HepG2 (cell line): ENCODE measurements around the gene ANKZF1. TPM values are rescaled to one million over a fixed set of nuclear protein-coding genes. Genes with fewer than 3 reads are reported as not detected.

ENCODE experiments used
- ATAC-seq: fragments of 200-7000 bp; cut with Tn5 transposase; 3 replicates; pipeline ENCODE4 v1.9.1; 2020; ENCODE audit warnings: mild to moderate bottlenecking, moderate library complexity
- BruUV-seq: library from RNA; stranded (reverse); fragments of 400-500 nt; replicated peaks from 2 replicates; lab custom pipeline; 2021; lab: Mats Ljungman, UMichigan
- CTCF ChIA-PET: fragments of 300-600 bp; formaldehyde crosslinking; extraction: SDS; loops from one replicate; lab custom pipeline; 2021; ENCODE audit warnings: low total read pairs, inconsistent platforms, low intra/inter-chr PET ratio; lab: Yijun Ruan, JAX
- POLR2A ChIA-PET: fragments of 350-600 bp; sonication (Branson Sonifier 250); formaldehyde crosslinking; loops from one replicate; lab custom pipeline; 2020; ENCODE audit warnings: antibody characterized with exemption, inconsistent platforms; lab: Yijun Ruan, JAX
- DNase-seq: peaks from one replicate; pipeline ENCODE4 v3.0.0-alpha.2; 2015; ENCODE audit warnings: low spot score
- FAIRE-seq: peaks from 3 replicates; lab custom pipeline; 2011; peaks lifted over from hg19 to GRCh38; lab: Jason Lieb, UNC
- H2AFZ ChIP-seq: one replicate; pipeline ENCODE4 v1.6.1; 2011; ENCODE audit warnings: low read length, inconsistent platforms
- H3K27ac ChIP-seq: fragments of 300-600 bp; 3 replicates; pipeline ENCODE4 v1.8.0; 2011; ENCODE audit warnings: mixed run types, mild to moderate bottlenecking, mixed read lengths, low read length, inconsistent platforms; ENCODE audit not compliant: insufficient read depth; ENCODE audit errors: extremely low read length
- H3K27me3 ChIP-seq, 2 experiments: fragments of 200-600 bp in 1 of 2; 2 replicates in 1 of 2; 3 replicates in 1 of 2; pipeline versions ENCODE4 v1.6.0 to v1.8.0; 2011; ENCODE audit warnings: low read length in 2 of 2, mild to moderate bottlenecking in 2 of 2, moderate library complexity in 2 of 2, inconsistent platforms in 1 of 2; ENCODE audit not compliant: insufficient read depth in 2 of 2, control insufficient read depth in 1 of 2
- H3K36me3 ChIP-seq, 2 experiments: fragments of 200-600 bp in 1 of 2; replicated peaks in 1 of 2; 2 replicates in 1 of 2; 3 replicates in 1 of 2; pipeline versions ENCODE4 v1.5.1 to v1.8.0; 2011; ENCODE audit warnings: low read length in 2 of 2, inconsistent platforms in 1 of 2; ENCODE audit not compliant: insufficient read depth in 2 of 2, control insufficient read depth in 1 of 2
- H3K4me1 ChIP-seq: 2 replicates; pipeline ENCODE4 v1.5.1; 2012; ENCODE audit warnings: low read length, inconsistent platforms; ENCODE audit not compliant: insufficient read depth
- H3K4me2 ChIP-seq: 2 replicates; pipeline ENCODE4 v1.6.0; 2011; ENCODE audit warnings: low read depth, low read length, inconsistent platforms
- H3K4me3 ChIP-seq, 3 experiments: fragments of 200-600 bp in 1 of 3; sonication (generic), shearing (Covaris generic) in 1 of 3; replicated peaks in 1 of 3; 2 replicates each; pipeline ENCODE4 v1.5.1; 2011 to 2016; ENCODE audit warnings: low read length in 3 of 3, inconsistent platforms in 2 of 3, low read depth in 2 of 3, mild to moderate bottlenecking in 2 of 3, control low read depth in 1 of 3, mixed read lengths in 1 of 3; ENCODE audit not compliant: insufficient read depth in 1 of 3
- H3K79me2 ChIP-seq: one replicate; pipeline ENCODE4 v1.6.1; 2011; ENCODE audit warnings: low read length, inconsistent platforms; ENCODE audit not compliant: insufficient read depth
- H3K9ac ChIP-seq: 2 replicates; pipeline ENCODE4 v1.6.0; 2011; ENCODE audit warnings: mild to moderate bottlenecking, low read depth, low read length, inconsistent platforms; ENCODE audit not compliant: insufficient read depth
- H3K9me3 ChIP-seq: 2 replicates; pipeline ENCODE4 v1.5.1; 2012; ENCODE audit warnings: mild to moderate bottlenecking, low read length
- H4K20me1 ChIP-seq: 2 replicates; pipeline ENCODE4 v1.6.0; 2011; ENCODE audit warnings: inconsistent platforms, mild to moderate bottlenecking, low read length, moderate library complexity; ENCODE audit not compliant: insufficient read depth
- ARHGAP35 ChIP-seq: sonication (generic); formaldehyde crosslinking; IDR thresholded peaks from 2 replicates; pipeline ENCODE4 v1.9.0; 2022; ENCODE audit warnings: mild to moderate bottlenecking, inconsistent platforms, moderate library complexity, missing genetic modification reagents, borderline replicate concordance
- CREB1 ChIP-seq, 2 experiments: fragments of 450-650 bp in 1 of 2; IDR thresholded peaks; 2 replicates each; pipeline ENCODE4 v1.6.1; 2016 to 2017; ENCODE audit warnings: control low read depth in 1 of 2, mild to moderate bottlenecking in 1 of 2, missing compliant biosample characterization in 1 of 2, missing genetic modification characterization in 1 of 2
- KDM6A ChIP-seq: IDR thresholded peaks from 2 replicates; pipeline ENCODE4 v1.6.1; 2016; ENCODE audit warnings: low read depth
- MBD4 ChIP-seq: IDR thresholded peaks from 2 replicates; pipeline ENCODE4 v1.6.1; 2012; ENCODE audit warnings: low read length, inconsistent platforms, borderline replicate concordance
- POGZ ChIP-seq: sonication (generic); formaldehyde crosslinking; IDR thresholded peaks from 2 replicates; pipeline ENCODE4 v1.4.0; 2020; ENCODE audit warnings: mild to moderate bottlenecking, missing genetic modification reagents
- SAFB2 ChIP-seq: sonication (generic); formaldehyde crosslinking; IDR thresholded peaks from 2 replicates; pipeline ENCODE4 v1.5.1; 2020; ENCODE audit warnings: missing genetic modification reagents, low read depth, mild to moderate bottlenecking, borderline replicate concordance
- SALL1 ChIP-seq: sonication (generic); formaldehyde crosslinking; IDR thresholded peaks from 2 replicates; pipeline ENCODE4 v1.8.0; 2022; ENCODE audit warnings: mild to moderate bottlenecking, missing genetic modification reagents
- SP4 ChIP-seq: sonication (generic); formaldehyde crosslinking; IDR thresholded peaks from 2 replicates; pipeline ENCODE4 v1.8.1; 2023; ENCODE audit warnings: mild to moderate bottlenecking, missing genetic modification reagents
- TAF15 ChIP-seq: fragments of 200-400 bp; formaldehyde crosslinking; IDR thresholded peaks from one replicate; pipeline ENCODE4 v1.6.1; 2018; ENCODE audit warnings: mild to moderate bottlenecking, low read depth, low read length; ENCODE audit not compliant: poor library complexity, severe bottlenecking
- ZNF121 ChIP-seq: sonication (generic); formaldehyde crosslinking; IDR thresholded peaks from 2 replicates; pipeline ENCODE4 v1.5.0; 2020; ENCODE audit warnings: mild to moderate bottlenecking, missing genetic modification reagents
- ZNF292 ChIP-seq: sonication (generic); formaldehyde crosslinking; IDR thresholded peaks from 2 replicates; pipeline ENCODE4 v1.8.1; 2022; ENCODE audit warnings: mild to moderate bottlenecking, low read depth, missing genetic modification reagents, borderline replicate concordance
- ZNF563 ChIP-seq: sonication (generic); formaldehyde crosslinking; IDR thresholded peaks from 2 replicates; pipeline ENCODE4 v1.8.0; 2022; ENCODE audit warnings: mild to moderate bottlenecking, moderate library complexity, missing genetic modification reagents
- ZNF724P ChIP-seq: sonication (generic); formaldehyde crosslinking; IDR thresholded peaks from 2 replicates; pipeline ENCODE4 v1.8.0; 2022; ENCODE audit warnings: missing genetic modification reagents, borderline replicate concordance
- WGBS: methylation state at CpG from one replicate; pipeline ENCODE4 v1.1.6; 2017; ENCODE audit warnings: low lambda C conversion rate; 5-methylcytosine and 5-hydroxymethylcytosine counted together
- in situ Hi-C: cut with HindIII; loops from 2 replicates; pipeline ENCODE4 v1.10.0; 2017; ENCODE audit warnings: low pct_unique_long_range_greater_than_20kb; ENCODE audit not compliant: extremely low pct_ligation_motif_present
- intact Hi-C: fragments of 100-400 bp; cut with micrococcal nuclease; formaldehyde crosslinking; loops from one replicate; pipeline ENCODE4 v1.10.0; 2022; ENCODE audit not compliant: unreplicated experiment
- polyA plus RNA-seq, 8 experiments: library from polyadenylated mRNA; depleted of rRNA in 3 of 8; stranded (reverse) in 7 of 8; unstranded in 1 of 8; fragments of >200 nt; fragmentation: Illumina TruSeq in 4 of 8; extraction: Trizol in 4 of 8; gene quantifications; 2 replicates each; pipeline versions ENCODE4 v1.2.1 to v1.2.3, GENCODE V29; 2011 to 2016; ENCODE audit warnings: low read depth in 4 of 8, missing spikeins in 1 of 8, mixed read lengths in 1 of 8; ENCODE audit not compliant: insufficient read depth in 1 of 8
- total RNA-seq, 5 experiments: library from RNA; depleted of rRNA; stranded (reverse); fragments of >200 nt; fragmentation: Illumina TruSeq; extraction: Trizol; gene quantifications; 2 replicates each; pipeline ENCODE4 v1.2.3, GENCODE V29; 2016; ENCODE audit warnings: low read depth in 1 of 5
- TF ChIP-seq, protein P1 (sequence below): sonication (generic); formaldehyde crosslinking; IDR thresholded peaks from 2 replicates; pipeline ENCODE4 v1.4.0; 2020; ENCODE audit warnings: missing genetic modification reagents, mild to moderate bottlenecking, borderline replicate concordance
- TF ChIP-seq, protein P2 (sequence below): IDR thresholded peaks from 2 replicates; pipeline ENCODE4 v1.6.1; 2018; ENCODE audit warnings: missing genetic modification reagents, mild to moderate bottlenecking, missing compliant biosample characterization
- TF ChIP-seq, protein P3 (sequence below), 2 experiments: sonication (generic) in 1 of 2; formaldehyde crosslinking in 1 of 2; IDR thresholded peaks; 2 replicates each; pipeline versions ENCODE4 v1.5.1 to v1.6.1; 2011 to 2020; ENCODE audit warnings: borderline replicate concordance in 1 of 2, low read depth in 1 of 2, low read length in 1 of 2, mild to moderate bottlenecking in 1 of 2, missing genetic modification reagents in 1 of 2, moderate library complexity in 1 of 2

The ANKZF1 gene
- total and polyA plus RNA-seq, 2 of the 13 experiments (the other 11 are each of a cell fraction or from before 2014, with no cell fraction given) = 25.3 to 128 TPM

DNA sequence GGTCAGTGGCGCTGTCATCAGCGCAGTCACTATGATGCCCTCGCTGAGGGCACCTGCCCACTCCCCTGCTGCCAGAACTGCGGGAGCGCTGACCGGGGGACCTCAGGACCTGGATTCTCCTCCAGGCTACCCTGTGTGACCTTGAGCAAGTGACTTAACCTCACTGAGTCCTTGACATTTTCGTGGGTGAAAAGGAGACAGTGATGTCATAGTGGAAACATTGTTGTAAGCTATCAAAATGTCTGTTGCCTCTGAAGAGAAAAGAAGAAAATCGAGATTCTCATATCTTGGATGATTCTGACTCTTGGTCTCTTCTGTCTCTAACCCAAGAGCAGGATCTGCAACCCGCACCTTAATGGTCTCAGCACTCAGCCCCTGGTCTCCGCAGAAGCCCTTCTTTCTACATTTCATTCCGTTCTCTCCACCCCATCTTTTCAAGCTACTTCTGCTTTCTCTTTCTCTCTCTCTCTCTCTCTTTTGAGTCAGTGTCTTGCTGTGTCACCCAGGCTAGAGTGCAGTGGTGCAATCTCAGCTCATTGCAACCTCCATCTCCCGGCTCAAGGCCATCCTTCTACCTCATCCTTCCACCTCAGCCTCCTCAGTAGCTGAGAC lies 25.1 kb downstream of the ANKZF1 start:
- H3K27ac ChIP-seq = no peak overlapping the region
- H4K20me1 ChIP-seq = no peaks in the 10 kb centered on the region
- peak overlapping the region; percentile 99 for H3K4me2 ChIP-seq
- ATAC-seq = no peak; the same call in 2 of the 3 replicates
- BruUV-seq = no TSS peak
- peak overlapping the region; percentile 62 to 83 (median 62) for H3K4me3 ChIP-seq
- peaks cover 53% of the 10 kb centered on the region for H3K4me1 ChIP-seq
- no peak for DNase-seq
- no peaks in the 10 kb centered on the region for H3K36me3 ChIP-seq
- H2AFZ ChIP-seq = no peak overlapping the region
- H3K9ac ChIP-seq = peak overlapping the region; percentile 46; the same call in 1 of the 2 replicates
- in situ Hi-C loops (no loop called here), intact Hi-C loops (no loop called here)
- WGBS = 17% methylated on average over 12 of the region's 12 CpGs
- H3K79me2 ChIP-seq = no peaks in the 10 kb centered on the region
- no peaks in the 10 kb centered on the region for H3K9me3 ChIP-seq
- peaks cover 2 to 40% of the 10 kb centered on the region in 2 experiments; a peak in 4 of 5 replicates for H3K27me3 ChIP-seq
- FAIRE-seq = peak; percentile 26
- ChIA-PET CTCF (no interaction called here), POLR2A (interaction anchor here (1.0 to 3.5 kb wide), 11 partner anchors 10 to 134 kb away, joined by 3 to 26 read pairs (median 9); partner anchors contain the start of genes CNPPD1, DNAJB2, GLB1L and STK16)
- TF ChIP-seq SALL1 (CRISPR knock-in tag) (no peak), ZNF724P (CRISPR knock-in tag) (no peak), SAFB2 (CRISPR knock-in tag) (no peak), TAF15 (no peak), POGZ (CRISPR knock-in tag) (no peak), CREB1 (IDR thresholded peaks at IDR 0.05) (peak; percentile 65), CREB1 (CRISPR knock-in tag; IDR thresholded peaks at IDR 0.05) (no peak), KDM6A (no peak), MBD4 (no peak), SP4 (no peak), ZNF292 (CRISPR knock-in tag) (no peak), ZNF121 (CRISPR knock-in tag) (no peak), ZNF563 (CRISPR knock-in tag) (no peak), ARHGAP35 (CRISPR knock-in tag) (no peak)
- TF ChIP-seq, protein P1, sequence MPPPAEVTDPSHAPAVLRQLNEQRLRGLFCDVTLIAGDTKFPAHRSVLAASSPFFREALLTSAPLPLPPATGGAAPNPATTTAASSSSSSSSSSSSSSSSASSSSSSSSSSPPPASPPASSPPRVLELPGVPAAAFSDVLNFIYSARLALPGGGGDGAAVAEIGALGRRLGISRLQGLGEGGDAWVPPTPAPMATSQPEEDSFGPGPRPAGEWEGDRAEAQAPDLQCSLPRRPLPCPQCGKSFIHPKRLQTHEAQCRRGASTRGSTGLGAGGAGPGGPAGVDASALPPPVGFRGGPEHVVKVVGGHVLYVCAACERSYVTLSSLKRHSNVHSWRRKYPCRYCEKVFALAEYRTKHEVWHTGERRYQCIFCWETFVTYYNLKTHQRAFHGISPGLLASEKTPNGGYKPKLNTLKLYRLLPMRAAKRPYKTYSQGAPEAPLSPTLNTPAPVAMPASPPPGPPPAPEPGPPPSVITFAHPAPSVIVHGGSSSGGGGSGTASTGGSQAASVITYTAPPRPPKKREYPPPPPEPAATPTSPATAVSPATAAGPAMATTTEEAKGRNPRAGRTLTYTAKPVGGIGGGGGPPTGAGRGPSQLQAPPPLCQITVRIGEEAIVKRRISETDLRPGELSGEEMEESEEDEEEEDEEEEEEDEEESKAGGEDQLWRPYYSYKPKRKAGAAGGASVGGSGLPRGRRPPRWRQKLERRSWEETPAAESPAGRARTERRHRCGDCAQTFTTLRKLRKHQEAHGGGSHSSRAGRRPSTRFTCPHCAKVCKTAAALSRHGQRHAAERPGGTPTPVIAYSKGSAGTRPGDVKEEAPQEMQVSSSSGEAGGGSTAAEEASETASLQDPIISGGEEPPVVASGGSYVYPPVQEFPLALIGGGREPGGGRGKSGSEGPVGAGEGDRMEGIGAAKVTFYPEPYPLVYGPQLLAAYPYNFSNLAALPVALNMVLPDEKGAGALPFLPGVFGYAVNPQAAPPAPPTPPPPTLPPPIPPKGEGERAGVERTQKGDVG (CRISPR knock-in tag) = 0 out of 2 replicates have a peak, but pooled peaks have one; percentile 23
- TF ChIP-seq, protein P2, sequence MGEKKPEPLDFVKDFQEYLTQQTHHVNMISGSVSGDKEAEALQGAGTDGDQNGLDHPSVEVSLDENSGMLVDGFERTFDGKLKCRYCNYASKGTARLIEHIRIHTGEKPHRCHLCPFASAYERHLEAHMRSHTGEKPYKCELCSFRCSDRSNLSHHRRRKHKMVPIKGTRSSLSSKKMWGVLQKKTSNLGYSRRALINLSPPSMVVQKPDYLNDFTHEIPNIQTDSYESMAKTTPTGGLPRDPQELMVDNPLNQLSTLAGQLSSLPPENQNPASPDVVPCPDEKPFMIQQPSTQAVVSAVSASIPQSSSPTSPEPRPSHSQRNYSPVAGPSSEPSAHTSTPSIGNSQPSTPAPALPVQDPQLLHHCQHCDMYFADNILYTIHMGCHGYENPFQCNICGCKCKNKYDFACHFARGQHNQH (CRISPR knock-in tag) = 0 out of 2 replicates have a peak, but pooled peaks have one; percentile 4
- TF ChIP-seq, protein P3, sequence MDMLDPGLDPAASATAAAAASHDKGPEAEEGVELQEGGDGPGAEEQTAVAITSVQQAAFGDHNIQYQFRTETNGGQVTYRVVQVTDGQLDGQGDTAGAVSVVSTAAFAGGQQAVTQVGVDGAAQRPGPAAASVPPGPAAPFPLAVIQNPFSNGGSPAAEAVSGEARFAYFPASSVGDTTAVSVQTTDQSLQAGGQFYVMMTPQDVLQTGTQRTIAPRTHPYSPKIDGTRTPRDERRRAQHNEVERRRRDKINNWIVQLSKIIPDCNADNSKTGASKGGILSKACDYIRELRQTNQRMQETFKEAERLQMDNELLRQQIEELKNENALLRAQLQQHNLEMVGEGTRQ (IDR thresholded peaks at IDR 0.05; ENCODE audit: low read depth, low read length) = no peak
- TF ChIP-seq, protein P3 (CRISPR knock-in tag; IDR thresholded peaks at IDR 0.05; ENCODE audit: borderline replicate concordance) = 0 out of 2 replicates have a peak, but pooled peaks have one; percentile 20
